CD4-positive, alpha-beta T cell treated with Interleukin-12 subunit alpha and Interleukin-12 subunit beta, for 1 hour (primary cell): ENCODE data around the gene AGBL3.
"Not testable (repeated sequence)": the region's sequence is repeated elsewhere in the genome, so short reads cannot be mapped to it uniquely, and the experiment has no call there.

Experiments
- DNase-seq: peaks from one replicate; pipeline ENCODE4 v3.0.0-alpha.2; 2020

Gene AGBL3

DNA sequence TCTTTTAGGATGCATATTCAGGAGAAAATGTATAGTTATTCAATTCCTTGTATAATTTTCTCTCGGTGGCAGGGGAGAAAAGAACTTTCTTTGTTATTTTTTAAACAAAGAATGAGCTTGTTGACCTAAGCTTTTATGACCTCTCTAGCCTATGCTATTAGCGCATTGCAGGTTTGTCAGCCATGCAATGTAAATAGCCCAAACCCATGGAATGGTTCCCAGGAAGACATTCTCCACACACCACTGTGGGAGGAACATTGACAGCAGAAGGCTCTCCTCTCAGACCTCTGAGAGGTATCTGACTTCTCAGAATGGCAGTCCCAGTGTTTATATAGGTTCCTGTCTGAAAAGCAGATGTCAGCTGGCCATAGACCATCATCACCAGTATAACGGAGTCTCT is 19.6 kb upstream of the AGBL3 start:
- no peak for DNase-seq

DNA sequence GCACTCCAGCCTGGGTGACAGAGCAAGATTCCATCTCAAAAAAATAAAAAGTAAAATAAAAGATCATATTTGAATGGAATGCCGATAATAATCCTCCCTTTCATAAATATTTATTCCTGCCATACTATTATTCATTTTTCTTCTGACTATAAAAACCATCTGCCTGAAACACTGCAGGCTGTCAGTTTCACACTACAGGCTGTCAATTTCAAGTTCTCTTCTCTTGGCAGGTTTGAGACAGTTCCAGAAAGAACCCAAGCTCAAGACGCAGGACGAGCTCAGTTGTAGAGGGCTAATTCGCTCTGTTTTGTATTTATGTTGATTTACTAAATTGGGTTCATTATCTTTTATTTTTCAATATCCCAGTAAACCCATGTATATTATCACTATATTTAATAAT is 18.2 kb upstream of the AGBL3 start:
- no peak for DNase-seq

DNA sequence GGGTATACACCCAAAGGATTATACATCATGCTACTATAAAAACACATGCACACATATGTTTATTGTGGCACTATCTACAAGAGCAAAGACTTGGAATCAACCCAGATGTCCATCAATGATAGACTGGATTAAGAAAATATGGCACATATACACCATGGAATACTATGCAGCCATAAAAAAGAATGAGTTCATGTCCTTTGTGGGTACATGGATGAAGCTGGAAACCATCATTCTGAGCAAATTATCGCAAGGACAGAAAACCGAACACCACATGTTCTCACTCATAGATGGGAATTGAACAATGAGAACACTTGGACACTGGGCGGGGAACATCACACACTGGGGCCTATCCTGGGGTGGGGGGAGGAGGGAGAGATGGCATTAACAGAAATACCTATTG is 4.7 kb upstream of the AGBL3 start:
- not testable (repeated sequence) for DNase-seq

DNA sequence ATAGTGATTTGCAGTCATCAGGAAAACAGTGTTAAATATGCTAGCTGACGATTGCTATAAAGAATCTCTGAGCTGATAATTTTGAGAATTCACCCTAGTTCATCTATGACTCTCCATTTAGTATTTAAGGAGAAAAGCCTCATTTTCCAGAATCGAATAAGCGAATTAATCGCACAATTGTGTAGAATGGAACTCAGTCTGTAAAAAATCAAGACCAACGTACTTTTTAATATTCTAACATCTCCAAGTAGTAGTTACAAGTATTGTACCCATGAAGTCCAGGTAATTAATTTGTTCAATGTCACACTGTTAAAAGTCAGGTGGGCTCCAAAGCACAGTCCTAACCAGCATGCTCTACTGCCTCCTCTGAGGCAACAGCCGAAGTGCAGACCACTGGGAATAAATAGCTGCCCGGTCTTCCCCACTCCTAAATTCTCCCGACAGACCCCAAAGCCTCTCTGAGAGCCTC is 380 bp upstream of the AGBL3 start:
- DNase-seq, result peak; percentile 2

DNA sequence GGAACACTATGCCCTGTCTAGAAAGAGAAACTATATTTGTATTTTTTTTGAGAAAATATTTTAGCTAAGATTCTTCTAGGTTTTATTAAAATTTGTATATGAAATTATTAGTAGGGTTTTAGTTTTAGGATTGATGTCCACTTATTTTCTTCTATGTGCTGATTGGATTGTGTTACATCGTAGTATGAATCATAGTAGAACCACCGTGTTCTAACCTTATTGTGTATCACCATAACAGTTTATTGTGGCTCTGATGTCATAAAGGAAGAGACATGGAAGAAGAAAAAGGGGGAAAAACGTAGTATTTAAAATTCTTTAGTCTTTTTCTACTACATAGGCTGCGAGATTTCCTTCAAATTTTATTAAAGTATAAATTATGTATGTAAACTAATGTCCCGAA is 1.9 kb downstream of the AGBL3 start:
- DNase-seq, result no peak

DNA sequence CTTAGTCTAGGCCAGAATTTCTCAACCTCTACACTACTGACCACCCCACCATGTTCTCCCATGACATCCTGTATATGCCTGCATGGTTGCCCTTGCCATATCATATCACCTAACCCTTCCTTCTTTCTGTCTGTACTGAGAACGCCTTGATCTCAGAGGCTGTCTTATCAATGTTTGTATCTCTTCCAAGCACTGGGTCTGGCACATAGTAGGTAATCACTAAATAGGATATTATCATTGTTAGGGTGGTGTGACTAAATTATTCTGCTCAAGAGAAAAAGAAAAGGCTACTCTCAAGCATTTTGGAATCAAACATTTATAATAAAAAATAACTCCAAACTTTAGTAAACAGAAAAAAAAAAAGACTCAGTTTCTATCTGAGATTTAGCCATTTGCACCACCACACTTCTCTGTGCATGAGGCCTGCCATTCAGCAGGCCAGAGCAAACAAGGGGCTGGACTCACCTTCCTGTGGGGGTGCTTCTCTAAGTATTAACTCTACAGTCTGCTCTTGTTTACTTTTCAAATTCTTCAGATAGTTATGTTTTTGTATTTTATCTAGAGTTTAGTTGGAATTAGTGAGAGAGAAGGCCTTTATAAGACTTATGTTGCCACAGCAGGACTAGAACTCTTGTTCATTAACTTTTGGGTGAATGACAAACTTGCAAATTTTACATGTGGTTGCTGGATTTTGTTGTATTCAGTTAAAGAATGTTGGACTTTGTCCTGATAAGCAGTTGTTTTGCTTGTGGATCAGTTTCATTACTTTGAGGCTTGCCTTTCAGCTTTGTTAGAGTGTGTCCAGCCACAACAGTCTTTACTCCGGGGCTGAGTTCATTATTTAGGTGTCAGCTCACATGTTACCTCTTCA is 5.4 kb downstream of the AGBL3 start:
- DNase-seq, result no peak

DNA sequence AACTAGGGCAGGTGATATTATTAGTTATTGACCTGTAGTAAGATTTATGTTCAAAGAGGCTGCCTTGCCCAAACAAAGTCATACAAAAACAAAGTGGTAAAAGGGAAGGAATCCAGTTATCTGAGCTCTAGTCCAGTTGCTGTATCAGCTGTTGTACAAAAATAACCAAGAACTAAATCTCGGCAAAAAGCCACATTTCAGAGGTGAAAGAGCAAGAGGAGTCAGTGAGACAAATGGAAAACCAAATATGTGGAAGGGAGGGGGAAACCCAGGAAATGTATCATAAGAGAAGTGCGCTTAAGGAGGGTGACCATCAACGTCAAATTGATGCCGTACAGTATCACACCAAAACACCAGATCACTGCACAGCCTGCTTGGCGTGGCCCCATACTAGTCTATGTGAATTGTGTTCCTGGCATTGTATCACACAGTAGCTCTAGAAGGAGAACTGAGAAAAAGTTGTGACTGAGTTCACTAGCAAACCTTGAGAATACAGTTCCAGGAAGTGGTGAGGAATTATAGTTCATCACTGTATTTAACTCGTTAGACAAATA is 6.4 kb downstream of the AGBL3 start:
- DNase-seq, result peak; percentile 20

DNA sequence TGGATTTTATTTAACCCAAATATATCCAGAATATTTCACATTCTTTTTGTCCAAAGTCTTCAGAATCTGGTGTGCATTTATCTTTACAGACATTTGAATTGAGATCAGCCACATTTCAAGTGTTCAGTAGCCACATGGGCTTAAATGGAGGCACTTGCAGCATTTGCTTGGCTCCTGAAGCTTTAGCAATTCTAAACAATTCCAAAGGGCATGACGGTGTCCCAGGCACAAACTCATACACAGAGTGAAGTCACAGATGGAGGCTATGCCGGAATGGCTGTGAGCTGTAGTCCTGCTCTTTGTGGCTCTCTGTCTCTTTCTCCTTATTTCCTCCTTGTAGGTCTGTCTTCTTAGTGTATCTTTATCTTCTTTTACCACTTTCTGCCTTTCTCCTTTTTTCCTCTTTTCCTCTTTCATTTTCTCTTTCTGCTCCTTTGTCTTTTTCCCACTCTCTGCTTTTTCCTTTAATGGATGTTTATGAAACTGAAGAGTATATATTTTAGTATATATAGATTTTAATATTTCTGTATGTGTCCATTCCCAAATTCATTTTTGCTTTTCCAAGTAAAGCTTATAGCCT is 7.7 kb downstream of the AGBL3 start:
- DNase-seq, result no peak

DNA sequence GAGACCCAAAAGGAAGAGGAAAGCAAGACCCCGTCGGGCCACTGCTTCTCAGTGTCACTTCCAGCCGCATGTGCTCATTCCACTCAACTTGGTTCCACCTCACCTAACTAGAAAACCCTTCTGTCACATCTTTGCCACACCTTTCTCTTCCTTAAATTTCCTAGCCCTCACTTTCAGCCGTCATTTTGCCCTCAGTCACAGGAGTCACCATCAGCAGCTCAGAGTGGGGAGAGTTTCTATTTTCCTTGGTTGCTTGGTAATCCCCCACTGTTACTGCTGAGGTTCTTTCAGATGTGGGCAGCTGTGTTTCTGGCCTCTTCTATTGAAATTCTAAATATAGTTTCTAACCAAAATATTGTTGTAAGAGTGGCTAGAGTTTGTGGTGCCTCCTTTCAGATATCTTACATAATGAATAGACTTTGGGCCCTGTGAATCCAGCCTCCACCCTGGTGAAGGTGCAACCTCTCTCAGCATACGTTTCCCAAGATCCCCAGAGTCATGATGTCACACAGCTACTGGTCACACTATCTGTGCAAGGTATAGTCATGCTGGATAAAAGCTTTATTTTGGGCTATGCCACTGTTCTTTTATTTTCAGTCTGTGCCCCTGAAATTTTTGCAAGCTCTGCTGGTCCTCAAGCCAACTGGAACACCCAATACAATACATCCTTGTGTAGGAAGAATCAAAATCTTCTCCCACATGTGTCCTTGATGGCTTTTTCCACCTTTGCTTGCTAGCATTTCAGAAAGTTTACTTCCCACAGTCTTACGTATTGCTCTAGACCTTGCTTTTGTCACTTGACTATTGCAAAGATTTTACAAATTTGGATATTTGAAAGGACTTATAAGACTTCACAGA is 9.2 kb downstream of the AGBL3 start:
- peak; percentile 51 for DNase-seq

DNA sequence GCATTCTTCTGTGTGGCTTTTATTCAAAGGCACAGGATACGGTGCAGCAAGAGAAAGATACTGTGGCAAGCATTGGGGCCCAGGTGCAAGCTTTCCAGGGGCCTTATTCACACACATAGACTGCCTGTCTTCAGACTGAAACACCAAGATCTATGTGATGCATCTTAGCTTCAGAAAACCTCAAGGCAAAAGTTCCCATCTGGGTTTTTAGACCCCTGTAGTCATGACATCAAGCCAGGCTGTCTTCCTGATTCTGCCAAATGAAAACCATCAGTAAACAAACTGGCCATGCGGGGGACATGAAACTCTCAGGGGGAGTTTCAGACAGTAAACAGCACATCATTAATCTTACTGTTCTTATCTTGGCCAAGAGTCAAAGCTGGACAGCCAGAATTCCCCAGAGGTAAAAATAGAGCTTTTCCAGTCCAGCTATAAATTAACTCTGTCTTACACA is 9.8 kb downstream of the AGBL3 start:
- DNase-seq, result peak; percentile 15

DNA sequence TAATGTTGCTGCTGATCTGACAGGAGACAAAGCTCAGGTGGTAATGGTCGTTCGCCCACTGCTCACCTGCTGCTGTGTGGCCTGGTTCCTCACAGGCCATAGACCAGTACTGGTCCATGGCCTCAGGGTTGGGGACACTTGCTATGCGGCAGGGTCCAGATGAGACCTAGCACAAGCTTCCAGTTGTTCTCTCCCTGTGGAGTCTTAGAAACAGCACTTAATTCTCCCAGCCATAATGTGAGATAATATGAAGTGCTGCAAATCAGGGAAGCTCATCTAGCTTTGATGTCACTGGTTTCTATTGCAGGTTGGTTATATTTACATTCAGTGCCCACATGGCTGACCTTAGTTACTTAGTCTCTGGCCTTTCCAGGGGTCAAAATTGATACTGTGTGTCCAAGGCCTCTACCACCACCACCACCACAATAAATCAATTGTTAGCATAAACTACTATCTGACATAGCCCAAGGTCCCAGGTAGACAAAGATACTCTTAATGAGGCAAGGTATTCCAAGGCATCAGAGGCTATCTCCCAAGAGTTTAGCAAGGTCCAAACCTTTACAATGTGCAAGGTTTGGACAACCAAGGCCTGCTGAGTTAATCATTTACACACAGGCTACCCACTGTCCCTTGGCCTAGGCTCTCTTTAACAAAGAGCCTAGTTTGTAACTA is 11.0 kb downstream of the AGBL3 start:
- no peak for DNase-seq

DNA sequence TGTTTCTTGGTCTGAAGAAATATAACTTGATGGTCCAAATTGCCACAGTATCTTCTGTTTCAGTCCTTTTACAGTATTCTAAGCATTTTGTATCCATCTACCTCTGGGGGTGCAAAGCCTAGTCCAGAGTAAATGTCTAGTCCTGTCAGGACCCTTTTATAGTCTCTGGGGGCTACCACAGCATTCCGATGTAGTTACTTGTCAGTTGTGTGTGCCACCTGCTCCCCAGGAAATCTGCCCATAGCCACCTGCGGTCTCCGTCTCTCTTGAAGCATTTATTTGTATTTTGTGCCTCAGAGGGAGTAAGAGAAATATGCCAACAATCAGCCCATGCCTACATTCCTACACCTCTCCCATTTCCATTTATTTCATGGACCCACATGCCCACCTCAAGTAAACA is 12.8 kb downstream of the AGBL3 start:
- no peak for DNase-seq

DNA sequence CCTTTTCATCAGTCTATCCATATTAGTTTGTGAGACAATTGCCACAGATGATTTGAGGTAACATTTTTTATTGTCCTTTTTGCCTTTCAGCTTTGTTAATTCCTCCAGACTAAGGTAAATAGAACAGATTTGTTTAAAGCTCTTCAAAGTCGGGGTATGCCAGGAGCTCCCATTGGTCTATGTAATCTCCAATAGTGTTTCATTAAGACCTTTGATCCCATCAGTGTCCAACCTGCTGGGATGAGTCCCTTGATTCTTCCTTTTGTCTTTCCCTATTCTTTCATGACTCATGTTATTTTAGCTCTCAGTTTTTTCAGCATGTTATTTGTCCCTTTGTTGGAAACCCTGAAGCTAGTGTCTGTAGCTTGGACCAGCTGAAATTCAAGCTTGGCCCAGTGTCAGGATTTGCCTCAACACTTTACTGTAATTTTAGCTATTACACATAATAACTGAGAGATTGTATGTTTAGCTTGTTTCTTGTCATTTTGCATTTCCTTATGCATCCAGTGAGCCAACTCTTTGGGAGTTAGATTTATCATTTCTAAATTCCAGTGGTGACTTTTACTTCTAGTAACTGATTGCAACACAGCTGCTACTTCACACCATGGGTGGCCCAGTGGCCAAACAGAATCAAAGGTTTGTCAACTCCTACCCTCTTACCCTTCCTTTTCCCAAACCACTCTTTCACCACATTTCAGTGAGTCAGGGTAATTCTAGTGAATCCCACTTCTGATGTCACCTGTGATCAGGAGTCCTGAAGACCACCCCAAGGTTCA is 15.3 kb downstream of the AGBL3 start:
- DNase-seq, result no peak

DNA sequence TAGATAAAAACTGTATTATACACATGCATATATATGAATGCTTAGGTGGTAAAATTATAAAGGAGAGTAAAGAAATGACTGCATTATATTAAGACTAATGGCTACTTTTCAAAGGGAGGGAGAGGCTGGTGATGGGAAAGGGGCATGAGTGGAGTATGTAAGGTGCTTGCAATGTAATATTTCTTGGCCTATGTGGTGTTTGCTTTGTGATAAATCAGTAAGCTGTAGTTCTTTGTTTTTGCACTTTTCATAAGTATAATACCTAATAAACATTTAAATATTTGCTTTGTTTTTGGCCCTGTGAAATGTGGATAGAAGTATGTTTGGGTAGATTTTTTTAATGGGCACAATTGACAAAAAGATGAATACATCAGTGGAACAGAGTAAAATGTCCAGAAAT is 25.9 kb downstream of the AGBL3 start:
- no peak for DNase-seq

DNA sequence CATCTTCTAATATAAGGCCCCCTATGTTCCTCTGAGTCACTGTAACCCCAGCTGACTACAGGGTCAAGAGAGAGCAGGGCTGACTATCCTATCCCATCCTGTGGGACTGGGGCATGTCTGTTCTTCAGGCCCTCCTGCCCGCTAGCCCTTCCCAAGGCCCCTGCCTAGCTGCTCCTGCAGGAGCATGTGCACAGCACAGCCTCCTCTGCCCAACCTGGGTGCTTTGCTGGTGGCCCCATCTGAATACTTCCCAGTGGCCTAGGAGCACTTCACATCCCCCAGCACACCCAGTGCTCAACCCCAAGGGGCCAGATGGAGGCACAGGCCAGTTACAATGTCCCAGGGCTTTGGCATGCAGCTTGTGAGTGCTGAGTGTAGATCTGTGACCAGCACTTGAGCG is 37.3 kb downstream of the AGBL3 start:
- no peak for DNase-seq

DNA sequence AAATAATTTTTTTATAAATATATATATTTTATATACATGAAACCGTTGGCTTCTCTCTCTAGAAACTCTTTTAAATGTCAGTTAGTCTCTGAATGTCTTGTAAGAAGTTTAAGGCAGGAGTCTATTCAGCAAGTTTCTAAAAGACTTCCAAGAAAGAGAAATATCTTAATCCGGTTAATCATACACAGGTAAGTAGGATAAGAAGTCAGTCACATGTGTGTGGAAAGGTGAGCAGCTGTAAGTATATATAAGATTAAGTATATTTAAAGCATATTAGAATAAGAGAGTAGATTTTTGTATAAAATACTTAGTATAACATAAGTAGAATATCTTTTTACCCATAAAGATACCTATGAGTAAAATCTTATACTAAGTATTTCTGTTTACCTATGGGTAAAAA is 48.9 kb downstream of the AGBL3 start:
- DNase-seq, result no peak

DNA sequence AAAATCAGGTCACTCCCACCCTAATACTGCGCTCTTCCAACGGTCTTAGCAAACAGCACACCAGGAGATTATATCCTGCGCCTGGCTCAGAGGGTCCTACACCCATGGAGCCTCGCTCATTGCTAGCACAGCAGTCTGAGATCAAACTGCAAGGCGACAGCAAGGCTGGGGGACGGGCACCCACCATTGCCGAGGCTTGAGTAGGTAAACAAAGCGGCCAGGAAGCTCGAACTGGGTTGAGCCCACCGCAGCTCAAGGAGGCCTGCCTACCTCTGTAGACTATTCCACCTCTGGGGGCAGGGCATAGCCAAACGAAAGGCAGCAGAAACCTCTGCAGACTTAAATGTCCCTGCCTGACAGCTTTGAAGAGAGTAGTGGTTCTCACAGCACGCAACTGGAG is 80.7 kb downstream of the AGBL3 start:
- not testable (repeated sequence) for DNase-seq

DNA sequence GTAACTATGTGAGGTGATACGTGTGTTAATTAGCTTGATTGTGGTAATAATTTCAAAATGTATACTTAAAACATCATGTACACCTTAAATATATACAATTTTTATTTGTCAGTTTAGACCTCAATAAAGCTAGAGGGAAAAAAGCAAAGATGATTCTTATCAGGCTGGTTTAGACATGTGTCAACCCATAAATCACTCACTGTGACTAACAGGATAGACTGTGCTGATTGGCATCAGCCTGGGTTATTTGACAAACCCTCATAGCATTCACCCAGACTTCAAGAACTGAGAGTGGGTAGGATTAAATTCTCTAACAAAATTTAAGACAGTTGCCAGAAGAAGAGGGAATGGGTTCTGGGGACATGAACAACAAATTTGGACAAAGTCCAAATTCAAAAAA is 87.8 kb downstream of the AGBL3 start:
- DNase-seq, result no peak

DNA sequence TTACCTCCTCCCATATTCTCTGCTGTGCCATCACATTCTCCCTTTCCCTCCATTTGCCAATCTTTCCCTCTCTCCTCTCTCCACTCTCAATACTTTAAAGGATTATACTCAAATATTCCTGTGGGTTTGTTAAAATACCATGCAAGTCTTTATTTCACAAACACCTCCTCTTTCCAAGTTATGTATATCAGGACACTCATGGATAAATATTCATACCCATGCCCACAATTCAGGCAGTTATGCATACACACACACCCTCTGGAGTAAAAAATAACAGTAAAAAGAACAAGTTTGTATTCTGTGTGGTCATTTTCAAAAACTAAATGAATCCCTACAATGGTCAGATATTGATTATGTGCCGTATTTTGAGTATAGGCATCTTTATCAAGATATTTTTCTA is 88.2 kb downstream of the AGBL3 start:
- no peak for DNase-seq

DNA sequence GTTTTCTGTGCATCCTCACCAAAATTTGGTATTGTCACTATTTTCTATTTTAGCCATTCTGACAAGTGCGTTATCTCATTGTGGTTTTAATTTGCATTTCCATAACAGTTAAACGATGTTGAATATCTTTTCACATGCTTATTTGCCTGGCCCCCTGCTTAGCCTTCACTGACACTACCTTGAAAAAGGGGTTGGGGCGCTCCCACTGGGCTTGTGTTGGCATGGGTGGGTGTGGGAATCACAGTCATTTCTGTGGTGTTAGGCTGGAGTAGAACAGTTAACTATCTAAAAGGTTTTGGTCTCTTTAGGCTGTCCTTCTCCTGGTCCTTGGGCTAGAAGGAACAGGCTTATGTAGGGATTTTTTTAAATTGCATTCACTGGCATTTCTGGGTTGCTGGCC is 89.4 kb downstream of the AGBL3 start:
- no peak for DNase-seq

DNA sequence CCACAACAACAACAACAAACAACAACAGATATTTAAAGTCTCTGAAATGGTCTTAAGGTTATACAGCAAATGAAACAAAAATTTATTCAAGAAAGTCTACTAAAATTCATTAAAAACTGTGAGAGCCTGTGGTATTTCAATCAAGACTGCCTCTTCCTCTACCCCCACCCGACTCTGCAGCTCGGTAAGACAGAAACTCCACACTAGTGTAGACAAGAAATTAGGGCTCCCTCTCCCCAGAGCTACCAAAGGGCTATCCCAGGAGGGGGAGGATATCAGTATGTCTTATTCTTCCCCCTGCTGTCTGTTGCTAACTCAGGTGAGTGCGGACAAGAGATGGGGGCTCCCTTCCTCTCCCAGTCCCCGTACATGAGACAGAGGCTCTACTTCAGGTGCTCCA is 90.6 kb downstream of the AGBL3 start:
- DNase-seq, result no peak

DNA sequence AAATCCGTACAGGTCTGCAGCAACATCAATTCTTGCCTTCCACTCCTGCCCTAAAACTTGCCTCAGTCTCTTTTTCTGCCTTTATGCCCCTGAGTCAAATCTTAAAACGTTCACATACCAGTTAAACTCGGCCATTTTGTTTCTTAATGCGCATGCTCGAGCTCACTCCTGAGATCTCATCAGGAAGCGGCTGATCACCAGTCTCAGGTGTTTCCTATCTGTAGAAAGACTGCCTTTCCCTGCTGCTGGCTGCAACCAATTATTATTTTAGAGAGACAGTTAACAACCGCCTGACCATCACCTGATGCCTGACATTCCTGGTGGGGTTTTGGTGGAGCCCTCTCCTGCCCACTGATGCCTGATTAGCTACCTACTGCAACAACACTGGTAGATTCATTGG is 91.3 kb downstream of the AGBL3 start:
- no peak for DNase-seq
